Measurements from ENCODE around the gene PSMB7.

The PSMB7 gene

GRCh38 chr9:124355039-124355940 lies 60.0 kb downstream of the PSMB7 start:
- no peak for DNase-seq

DNA sequence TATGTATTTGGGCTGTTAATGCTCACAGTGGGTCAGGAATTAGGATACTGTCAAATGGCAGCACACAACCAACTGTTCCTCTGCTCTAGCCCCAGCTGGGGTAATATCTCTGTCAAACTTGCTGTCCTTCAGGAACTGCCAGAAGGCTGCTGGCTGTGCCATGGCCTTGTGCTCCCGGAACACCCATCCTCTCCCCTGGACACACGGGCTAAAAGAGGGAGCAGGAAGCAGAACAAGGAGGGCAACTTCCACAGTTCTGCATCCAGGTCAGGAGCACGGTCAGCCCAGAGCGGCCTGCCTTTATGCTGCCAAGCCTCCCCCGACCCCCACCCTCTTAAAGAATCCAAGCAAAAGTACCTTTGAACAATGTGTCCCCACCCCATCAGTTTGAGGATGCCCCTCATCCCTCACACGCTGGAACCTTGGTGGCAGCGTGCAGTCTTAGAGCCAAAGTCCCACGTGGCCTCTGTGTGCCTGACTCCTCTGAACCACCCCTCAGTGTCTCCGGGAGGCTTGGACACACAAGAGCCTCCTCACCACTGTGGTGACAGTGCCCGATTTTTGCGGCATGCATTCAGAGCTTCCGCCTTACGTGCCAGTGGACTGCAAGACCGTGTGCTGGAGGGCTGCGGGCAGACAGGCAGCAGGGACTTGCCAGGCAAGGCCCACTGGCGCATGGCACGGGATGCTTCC lies 60.8 kb downstream of the PSMB7 start:
- no peak for DNase-seq

DNA sequence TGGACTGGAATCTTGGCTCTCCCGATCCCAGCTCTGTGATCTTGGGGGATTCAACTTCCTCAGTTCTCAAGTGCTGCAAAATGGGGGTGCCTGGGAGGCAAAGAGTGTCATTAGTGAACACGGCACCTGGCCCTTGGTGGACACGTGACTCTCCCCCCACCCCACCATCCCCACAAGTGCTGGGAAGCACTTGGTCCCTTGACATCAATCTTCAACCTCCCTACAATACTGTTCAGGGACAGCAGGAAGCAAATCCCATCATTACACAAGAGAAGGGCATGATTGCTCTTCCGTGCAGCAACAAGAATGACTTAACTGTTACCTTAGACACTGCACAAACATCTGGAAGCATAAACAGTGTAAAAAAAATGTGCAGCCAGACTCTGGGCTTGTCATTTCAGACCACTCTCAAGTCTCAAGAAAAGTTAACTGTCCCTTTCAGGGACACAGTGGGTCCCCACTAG lies 61.4 kb downstream of the PSMB7 start:
- no peak for DNase-seq

DNA sequence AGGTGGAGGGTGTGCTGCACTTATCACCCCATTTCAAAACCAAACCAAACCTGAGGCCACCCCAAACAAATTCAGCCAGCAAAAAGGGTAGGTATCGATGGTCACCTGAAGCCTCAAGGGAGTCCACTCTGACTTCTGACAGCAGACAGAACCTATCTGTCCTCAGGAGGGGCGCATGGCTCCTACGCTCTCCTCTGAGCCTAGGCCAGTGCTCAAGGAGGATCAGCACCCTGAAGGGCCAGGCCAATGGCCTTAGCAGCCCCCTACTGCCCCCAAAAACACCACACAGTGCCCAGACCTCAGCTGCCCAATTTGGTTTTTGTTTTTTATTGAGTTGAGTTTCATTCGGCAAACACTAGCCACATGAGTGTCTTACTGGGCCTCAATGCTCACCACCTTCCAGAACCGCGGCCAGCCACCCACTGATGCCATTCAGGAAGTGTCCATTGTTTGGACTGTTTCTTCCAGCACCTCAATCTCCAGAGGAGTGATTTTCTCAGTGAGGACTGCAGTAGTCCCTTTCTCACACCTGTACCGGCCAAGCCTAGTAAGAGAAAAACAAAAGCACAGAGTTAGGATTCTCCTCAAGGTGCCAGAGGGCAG lies 62.0 kb downstream of the PSMB7 start:
- DNase-seq: no peak

- DNase-seq: no peak
These were observed 62.6 kb downstream of the PSMB7 start for GRCh38 chr9:124352616-124353015.

DNA sequence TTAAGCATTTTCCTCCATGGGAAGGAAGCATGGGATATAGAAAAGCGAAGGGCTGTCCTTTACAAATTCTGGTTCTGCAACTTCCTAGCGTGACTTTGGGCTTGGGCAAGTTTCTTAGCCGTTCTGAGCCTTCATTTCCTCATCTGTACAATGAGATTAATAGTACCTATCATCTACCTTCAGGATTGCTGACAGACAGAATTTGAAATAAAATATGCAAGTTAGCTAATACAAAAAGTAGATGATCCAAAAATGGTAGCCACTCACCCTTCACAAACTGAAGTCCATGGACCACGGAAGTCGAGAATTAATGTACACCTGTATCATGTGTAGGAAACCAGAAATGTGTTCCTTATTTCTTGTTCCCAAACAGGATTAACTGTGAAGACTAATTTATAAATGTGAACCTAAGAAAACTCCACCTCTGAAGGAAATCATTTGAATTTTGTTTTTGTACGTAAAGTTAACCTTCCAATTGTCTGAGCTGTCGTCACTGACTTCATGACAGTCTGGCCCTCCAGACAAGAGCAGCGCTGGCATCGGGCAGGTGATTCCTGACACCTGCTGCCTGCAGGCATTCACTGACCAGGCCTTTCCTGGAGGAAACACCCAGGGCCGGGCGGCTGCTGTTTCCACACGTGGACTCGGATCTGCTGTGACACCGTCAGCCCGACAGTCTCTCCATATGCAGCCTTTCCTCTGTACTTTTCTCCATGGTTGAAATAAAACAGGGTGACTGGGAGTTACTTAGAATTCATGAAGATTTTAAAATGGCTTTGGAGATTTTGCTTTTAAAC lies 63.4 kb downstream of the PSMB7 start:
- DNase-seq: no peak

DNA sequence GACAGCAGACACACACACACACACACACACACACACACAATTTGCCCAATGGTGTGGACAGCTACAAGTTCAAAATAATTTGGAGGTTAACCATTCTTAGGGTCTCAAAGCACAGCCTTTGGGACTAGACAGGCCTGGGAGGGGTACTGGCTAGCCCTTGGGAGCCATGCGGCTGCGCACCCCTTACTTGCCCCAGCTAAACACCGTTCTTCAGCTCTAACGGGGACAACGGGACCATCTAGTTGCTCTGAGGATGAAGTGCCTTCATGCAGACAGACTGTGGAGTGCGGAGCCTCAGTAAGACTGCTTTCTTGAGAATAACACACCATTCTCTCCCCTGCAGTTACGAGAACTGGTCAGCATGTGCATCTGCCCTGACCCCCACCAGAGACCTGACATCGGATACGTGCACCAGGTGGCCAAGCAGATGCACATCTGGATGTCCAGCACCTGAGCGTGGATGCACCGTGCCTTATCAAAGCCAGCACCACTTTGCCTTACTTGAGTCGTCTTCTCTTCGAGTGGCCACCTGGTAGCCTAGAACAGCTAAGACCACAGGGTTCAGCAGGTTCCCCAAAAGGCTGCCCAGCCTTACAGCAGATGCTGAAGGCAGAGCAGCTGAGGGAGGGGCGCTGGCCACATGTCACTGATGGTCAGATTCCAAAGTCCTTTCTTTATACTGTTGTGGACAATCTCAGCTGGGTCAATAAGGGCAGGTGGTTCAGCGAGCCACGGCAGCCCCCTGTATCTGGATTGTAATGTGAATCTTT lies 64.6 kb downstream of the PSMB7 start:
- DNase-seq: no peak

DNA sequence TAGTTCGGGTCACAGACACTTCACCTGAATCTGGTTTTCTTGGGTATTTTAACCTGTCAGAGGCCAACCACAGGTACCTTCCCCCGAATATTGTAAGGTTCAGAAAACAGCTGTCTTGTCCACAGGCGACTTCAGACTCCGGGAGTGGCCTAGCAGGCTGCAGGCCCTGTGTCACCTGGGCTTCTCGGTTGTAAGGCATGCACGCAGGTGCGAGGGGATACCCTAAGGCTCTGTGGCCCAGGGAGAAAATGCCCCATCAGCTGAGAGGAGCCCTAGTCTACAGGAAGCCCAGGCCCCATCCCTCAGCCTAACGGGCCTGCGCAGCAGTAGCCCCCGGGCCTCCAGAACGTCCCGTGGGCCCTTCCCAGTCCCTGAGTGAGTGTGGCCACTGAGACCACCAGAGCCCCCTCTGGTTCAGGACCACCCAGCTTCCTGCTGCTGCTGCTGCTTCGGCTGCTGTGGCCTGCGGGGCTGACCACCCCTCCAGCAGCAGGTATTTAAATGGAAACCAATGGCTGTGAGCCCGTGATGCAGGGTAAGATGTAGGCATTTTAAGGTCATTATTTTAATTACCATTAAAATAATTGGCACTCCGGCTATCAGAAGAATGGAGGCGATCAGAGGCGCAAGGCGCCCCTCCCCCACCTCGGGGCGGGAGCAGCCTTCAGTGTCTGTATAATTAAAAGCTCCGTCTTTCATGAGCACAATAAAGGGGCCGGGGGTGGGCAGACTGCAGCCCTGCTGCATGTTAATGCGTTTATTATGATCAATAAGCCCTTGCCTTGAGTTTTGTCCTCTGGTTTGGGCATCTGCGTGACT lies 65.4 kb downstream of the PSMB7 start:
- no peak for DNase-seq

DNA sequence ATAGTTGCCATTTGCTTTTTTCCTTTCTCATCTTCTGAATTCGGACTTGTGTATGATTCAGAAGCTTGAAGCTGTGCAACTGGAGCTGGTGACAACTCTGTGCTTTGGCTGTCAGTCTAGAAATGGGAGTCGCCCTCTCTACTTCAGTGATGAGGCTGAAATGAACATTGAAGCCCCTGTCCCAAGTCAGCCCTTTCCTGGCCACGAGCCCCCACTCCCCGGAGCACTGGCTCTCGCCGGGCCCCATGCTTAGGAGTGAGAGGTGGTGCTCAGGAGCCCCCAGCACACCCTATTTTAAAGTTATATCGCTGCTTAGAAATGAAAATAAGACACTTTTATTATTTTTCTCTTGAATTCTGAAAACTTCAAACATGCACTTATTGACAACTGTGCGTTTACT lies 66.0 kb downstream of the PSMB7 start:
- DNase-seq: no peak

DNA sequence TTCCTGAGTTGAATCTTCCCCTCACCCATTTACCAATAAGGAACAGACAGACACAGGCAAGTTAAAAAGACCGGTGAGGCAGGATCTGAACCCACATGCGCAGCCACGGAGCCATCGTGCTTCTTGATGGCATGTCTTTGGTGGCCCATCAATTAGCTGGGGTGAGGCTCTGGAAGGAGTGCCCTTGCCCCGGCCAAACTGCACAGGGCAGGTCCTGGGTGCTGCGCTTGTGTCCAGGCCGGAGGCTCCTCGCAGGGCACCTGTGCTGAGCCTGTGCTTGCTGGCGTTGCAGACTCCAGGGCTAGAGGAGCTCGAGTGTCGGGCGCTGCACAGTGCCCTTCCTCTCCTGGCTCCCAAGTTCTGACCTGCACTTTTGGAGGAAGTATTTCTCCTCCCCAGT lies 66.4 kb downstream of the PSMB7 start:
- DNase-seq: no peak

DNA sequence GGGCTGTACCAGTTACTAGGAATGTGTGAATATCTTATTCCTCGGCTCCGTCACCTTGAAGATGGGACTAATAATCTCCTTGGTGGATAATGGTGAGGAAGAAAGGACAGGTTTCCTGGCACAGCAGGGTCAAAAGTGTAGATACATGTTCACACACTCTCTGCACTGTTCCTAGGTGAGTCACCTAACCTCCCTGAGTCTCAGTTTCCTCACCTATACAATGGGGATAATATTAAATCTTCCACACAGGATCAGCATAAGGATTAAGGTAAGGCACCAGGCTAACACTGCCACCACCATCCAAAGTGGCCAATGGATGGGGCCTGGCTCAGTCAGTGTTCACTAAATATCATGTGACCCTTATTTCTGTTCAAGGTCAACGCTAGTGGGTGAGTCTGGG lies 66.9 kb downstream of the PSMB7 start:
- no peak for DNase-seq

DNA sequence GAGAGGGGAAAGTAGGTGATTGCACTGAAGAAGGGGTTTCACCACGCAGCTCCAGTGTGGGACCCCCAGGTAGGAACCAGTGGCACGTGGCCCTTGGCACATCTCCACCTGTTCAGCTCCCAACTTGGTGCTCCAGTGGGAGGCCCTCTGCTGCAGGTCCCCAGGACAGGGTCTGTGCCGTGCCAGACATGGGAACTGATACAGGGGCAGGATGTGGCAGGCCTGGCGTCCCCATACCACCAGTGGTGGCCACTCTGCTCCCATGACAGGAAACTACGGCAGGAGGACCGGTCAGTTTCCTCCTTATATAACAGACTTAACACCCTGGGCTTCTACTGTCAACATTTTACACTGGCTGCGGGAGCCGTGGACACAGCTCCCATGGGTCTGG lies 67.3 kb downstream of the PSMB7 start:
- DNase-seq: no peak

GRCh38 chr9:124347206-124347967 lies 67.9 kb downstream of the PSMB7 start:
- no peak for DNase-seq

DNA sequence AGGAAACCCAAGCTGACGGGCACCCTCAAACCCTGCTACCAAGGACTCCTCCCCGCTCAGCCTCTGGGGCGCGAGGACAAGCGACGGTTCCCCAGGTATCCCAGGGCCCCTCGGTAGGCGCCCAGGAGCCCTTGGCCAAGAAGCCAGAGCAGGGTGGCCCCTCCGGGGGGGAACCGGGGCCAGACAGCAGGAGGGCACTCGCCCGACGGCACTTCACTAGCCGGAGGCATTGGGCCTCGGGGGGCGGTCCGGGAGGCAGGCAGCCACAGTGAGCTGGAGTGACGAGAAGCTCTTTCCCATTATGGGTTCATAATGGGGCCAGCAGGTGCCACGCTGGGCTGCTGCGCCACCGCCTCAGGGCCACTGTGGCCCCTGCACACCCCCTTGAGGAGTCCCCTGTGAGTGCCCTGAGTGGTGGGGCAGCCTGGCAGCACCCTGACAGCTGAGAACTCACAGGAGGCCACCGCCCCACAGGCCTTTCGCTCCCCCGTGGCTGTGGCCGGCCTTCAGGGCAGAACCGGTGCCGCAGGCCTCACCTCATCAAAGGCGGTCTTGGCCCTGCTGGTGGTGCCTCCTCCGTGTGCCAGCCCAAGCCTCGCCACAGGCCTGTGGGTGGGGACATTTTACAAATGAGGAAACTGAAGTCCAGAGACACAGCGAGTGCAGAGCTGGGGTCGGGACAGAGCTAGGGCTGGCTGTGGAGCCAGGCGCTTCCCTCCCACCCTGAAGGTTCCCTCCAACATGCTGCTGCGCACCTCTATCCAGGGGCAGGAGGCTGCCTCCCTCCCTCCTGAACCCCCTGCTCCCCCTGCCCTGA lies 68.7 kb downstream of the PSMB7 start:
- no peak for DNase-seq

DNA sequence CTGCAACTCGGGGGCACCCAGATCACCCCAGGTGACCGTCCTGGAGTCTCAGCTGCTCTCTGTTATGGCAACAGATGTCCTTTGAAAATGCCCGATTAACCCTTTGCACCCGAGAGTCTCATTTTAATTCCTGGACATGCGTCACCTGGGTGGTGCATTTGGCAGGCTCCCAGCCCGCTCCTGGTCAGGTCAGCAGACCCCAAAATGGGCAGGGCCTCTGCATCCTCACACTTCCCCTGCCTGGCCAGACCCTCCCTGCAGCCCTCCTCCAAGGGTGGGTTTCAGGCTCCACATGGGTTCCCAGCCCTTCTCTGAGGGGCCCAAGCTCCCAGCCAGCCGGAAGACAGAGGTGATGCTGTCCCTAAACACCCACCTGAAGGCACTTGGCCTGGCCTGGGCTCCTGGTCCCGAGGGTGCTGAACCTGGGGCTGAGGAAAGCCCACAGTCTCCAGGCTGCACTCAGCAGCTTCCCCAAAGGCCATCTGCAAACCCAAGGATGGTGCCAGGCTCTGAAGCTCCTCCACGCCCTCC lies 69.4 kb downstream of the PSMB7 start:
- DNase-seq: no peak

- DNase-seq: no peak
These were observed 70.2 kb downstream of the PSMB7 start for GRCh38 chr9:124345063-124345462.

DNA sequence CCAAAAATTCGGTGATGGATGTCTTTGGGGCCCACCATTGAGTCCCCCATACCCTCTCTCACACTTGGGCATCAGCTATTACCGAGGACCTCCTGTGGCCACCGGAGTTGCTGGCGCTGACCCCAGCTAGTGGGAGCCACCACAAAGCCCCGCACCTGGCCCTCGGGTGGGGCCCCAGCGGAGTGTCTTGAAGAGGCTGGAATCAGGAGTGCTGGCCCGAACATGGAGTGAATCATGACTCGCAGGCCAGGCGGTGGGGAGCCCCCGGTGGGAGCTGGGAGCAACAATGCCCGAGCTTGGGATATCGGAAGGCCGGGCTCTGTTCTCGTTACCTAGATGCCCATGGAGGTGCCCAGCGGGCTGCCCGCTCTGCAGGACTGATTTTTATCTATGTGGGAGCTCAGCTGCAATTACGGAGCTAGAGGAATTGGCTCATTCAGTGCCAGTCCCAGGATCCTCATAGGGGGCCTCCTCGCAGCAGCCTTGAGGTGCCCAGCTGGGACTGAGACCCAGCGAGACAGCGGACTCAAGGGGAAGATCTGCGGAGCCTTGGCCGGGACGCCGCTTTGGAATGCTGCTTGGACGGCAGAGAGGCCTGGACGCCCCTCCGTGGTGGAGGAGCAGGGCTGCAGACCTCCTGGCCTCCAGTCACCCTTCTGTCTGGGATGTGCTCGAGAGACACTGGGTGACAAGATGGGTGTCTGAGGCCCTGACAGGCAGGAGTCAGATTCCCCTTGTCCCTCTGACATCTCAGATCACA lies 70.8 kb downstream of the PSMB7 start:
- no peak for DNase-seq

DNA sequence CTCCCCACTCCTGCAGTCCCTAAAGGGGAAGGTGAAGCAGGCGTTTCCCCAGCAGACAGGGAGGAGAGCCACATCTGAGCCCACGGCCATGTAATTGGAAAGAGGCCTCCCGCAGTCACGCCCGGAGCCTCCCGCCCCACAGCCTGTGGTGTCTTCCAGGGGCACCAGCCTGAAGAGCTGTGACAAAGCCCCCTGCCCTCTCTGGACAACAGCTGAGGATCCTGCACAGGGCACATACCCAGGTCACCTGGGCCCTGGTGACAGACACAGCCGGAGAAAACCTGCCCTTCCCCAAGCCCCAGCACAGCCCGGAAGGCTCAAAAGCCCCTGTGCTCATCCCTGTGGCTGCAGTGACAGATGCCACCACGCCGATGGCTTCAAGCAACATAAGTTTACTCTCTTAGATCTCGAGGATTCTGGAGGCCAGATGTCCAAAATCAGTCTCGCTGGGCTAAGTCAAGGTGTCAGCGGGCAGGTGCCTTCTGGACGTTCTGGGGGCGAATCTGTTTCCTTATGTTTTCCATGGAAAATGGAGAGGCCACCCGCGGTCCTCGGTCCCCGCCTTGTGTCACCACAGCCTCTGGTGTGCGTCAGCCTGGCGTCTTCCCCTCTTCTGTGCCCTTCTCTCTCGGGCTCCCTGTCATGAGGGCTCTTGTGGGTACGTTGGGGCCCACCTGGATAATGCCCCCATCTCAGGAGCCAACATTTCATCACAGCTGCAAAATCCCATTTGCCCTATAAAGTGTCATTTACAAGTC lies 71.5 kb downstream of the PSMB7 start:
- DNase-seq: no peak
